Cerebellar cortex (tissue), 1 donor: ENCODE data around the gene NUDT11.
"Not testable (repeated sequence)": the region's sequence is repeated elsewhere in the genome, so short reads cannot be mapped to it uniquely, and the experiment has no call there.

Experiments
- DNase-seq: peaks from one replicate; pipeline ENCODE4 v3.0.0-alpha.2; 2015; ENCODE audit warnings: low spot score

The NUDT11 gene

GRCh38 chrX:51496501-51497291 is at the start of gene NUDT11:
TSS of gene NUDT11 (minus strand) at chrX:51496592. CDS start at chrX:51496444, 148 bp downstream.
- DNase-seq, result peak; percentile 60

GRCh38 chrX:51520393-51520792 is 24.0 kb upstream of the NUDT11 start:
- no peak for DNase-seq

GRCh38 chrX:51519131-51519530 is 22.7 kb upstream of the NUDT11 start:
- DNase-seq, result not testable (repeated sequence)

- no peak for DNase-seq
These were observed 11.2 kb upstream of the NUDT11 start for GRCh38 chrX:51507551-51507950.

- DNase-seq, result peak; percentile 18
These were observed 497 bp downstream of the NUDT11 start for GRCh38 chrX:51495701-51496488.

- peak; percentile 8 for DNase-seq
These were observed 2.0 kb downstream of the NUDT11 start for GRCh38 chrX:51494409-51494808.

- no peak for DNase-seq
These were observed 8.5 kb downstream of the NUDT11 start for GRCh38 chrX:51487960-51488267.

- DNase-seq, result no peak
These were observed 11.8 kb downstream of the NUDT11 start for GRCh38 chrX:51484616-51485015.

- not testable (repeated sequence) for DNase-seq
These were observed 14.0 kb downstream of the NUDT11 start for GRCh38 chrX:51482411-51482810.

- DNase-seq, result no peak
These were observed 19.5 kb downstream of the NUDT11 start for GRCh38 chrX:51476930-51477329.

GRCh38 chrX:51463322-51463721 is 33.1 kb downstream of the NUDT11 start:
- DNase-seq, result no peak

GRCh38 chrX:51461053-51462044 is 35.0 kb downstream of the NUDT11 start:
- DNase-seq, result peak; percentile 31

GRCh38 chrX:51459125-51459524 is 37.3 kb downstream of the NUDT11 start:
- peak; percentile 14 for DNase-seq

GRCh38 chrX:51456814-51457213 is 39.6 kb downstream of the NUDT11 start:
- peak; percentile 23 for DNase-seq

- DNase-seq, result no peak
These were observed 40.1 kb downstream of the NUDT11 start for GRCh38 chrX:51456246-51456645.

- peak; percentile 30 for DNase-seq
These were observed 56.0 kb downstream of the NUDT11 start for GRCh38 chrX:51440365-51440764.
